NCI-H187 (cell line): Measurements from ENCODE around the gene RBMS3.
"Not testable (repeated sequence)": the region's sequence is repeated elsewhere in the genome, so short reads cannot be mapped to it uniquely, and the experiment has no call there.

Source experiments
- DNase-seq, 2 experiments: peaks; one replicate each; lab custom pipeline; 2025; lab: John Stamatoyannopoulos, UW

Gene RBMS3

GRCh38 chr3:29280404-29281093, at the start of gene RBMS3:
RBMS3 (plus strand) TSS chr3:29281071.
- peak in 1 of 2 experiments; percentile 1 for DNase-seq

GRCh38 chr3:29233126-29233525, 47.7 kb upstream of the RBMS3 start:
- DNase-seq = not testable (repeated sequence)

- no peak for DNase-seq
Observed at GRCh38 chr3:29236146-29236840, 44.6 kb upstream of the RBMS3 start.

- no peak for DNase-seq
Observed at GRCh38 chr3:29239376-29239775, 41.5 kb upstream of the RBMS3 start.

GRCh38 chr3:29240248-29240647, 40.6 kb upstream of the RBMS3 start:
- no peak for DNase-seq

GRCh38 chr3:29240887-29241286, 40.0 kb upstream of the RBMS3 start:
- DNase-seq = no peak

- no peak for DNase-seq
Observed at GRCh38 chr3:29241855-29242254, 39.0 kb upstream of the RBMS3 start.

GRCh38 chr3:29242296-29242695, 38.6 kb upstream of the RBMS3 start:
- DNase-seq = no peak

GRCh38 chr3:29245441-29245840, 35.4 kb upstream of the RBMS3 start:
- DNase-seq = no peak

GRCh38 chr3:29247088-29247745, 33.7 kb upstream of the RBMS3 start:
- no peak for DNase-seq

GRCh38 chr3:29249829-29250345, 31.0 kb upstream of the RBMS3 start:
- DNase-seq = no peak

GRCh38 chr3:29255854-29256696, 24.8 kb upstream of the RBMS3 start:
- DNase-seq = no peak

GRCh38 chr3:29258161-29258560, 22.7 kb upstream of the RBMS3 start:
- DNase-seq = no peak

GRCh38 chr3:29261119-29261518, 19.8 kb upstream of the RBMS3 start:
- DNase-seq = no peak

GRCh38 chr3:29263476-29263875, 17.4 kb upstream of the RBMS3 start:
- DNase-seq = no peak

- no peak for DNase-seq
Observed at GRCh38 chr3:29265509-29266072, 15.3 kb upstream of the RBMS3 start.

- DNase-seq = no peak
Observed at GRCh38 chr3:29267226-29267625, 13.6 kb upstream of the RBMS3 start.

GRCh38 chr3:29268651-29269050, 12.2 kb upstream of the RBMS3 start:
- no peak for DNase-seq

- DNase-seq = no peak
Observed at GRCh38 chr3:29270752-29271151, 10.1 kb upstream of the RBMS3 start.

GRCh38 chr3:29271475-29271874, 9.4 kb upstream of the RBMS3 start:
- no peak for DNase-seq

- DNase-seq = no peak
Observed at GRCh38 chr3:29274667-29275066, 6.2 kb upstream of the RBMS3 start.

- no peak for DNase-seq
Observed at GRCh38 chr3:29275309-29275708, 5.6 kb upstream of the RBMS3 start.
